Neural progenitor cell (in vitro differentiated cells): ENCODE results near the gene RPL39L. TPM values are rescaled to one million over a fixed set of nuclear protein-coding genes. Genes with fewer than 3 reads are reported as not detected.

Experiments
- DNase-seq: peaks from one replicate; pipeline ENCODE4 v3.0.0-alpha.2; 2016; ENCODE audit warnings: low spot score
- H2AFZ ChIP-seq: fragments of 200-600 bp; sonication (generic); replicated peaks from 2 replicates; pipeline ENCODE4 v1.6.1; 2016; ENCODE audit warnings: antibody characterized with exemption
- H3F3A ChIP-seq: fragments of 200-600 bp; sonication (generic); 2 replicates; pipeline ENCODE4 v1.6.1; 2016; ENCODE audit warnings: antibody characterized with exemption, low read depth
- H3K27ac ChIP-seq: fragments of 200-600 bp; sonication (generic); 2 replicates; pipeline ENCODE4 v1.5.1; 2016; ENCODE audit warnings: mild to moderate bottlenecking
- H3K27me3 ChIP-seq: fragments of 200-600 bp; sonication (generic); 2 replicates; pipeline ENCODE4 v1.6.1; 2016; ENCODE audit warnings: mild to moderate bottlenecking, moderate library complexity
- H3K36me3 ChIP-seq: fragments of 200-600 bp; sonication (generic); 2 replicates; pipeline ENCODE4 v1.5.1; 2016
- H3K4me1 ChIP-seq: fragments of 200-600 bp; sonication (generic); 2 replicates; pipeline ENCODE4 v1.6.1; 2016; ENCODE audit warnings: mixed run types
- H3K4me2 ChIP-seq: fragments of 200-600 bp; sonication (generic); 2 replicates; pipeline ENCODE4 v1.6.1; 2016
- H3K4me3 ChIP-seq: fragments of 200-600 bp; sonication (generic); 2 replicates; pipeline ENCODE4 v1.5.1; 2016
- H3K79me2 ChIP-seq: fragments of 200-600 bp; sonication (generic); 2 replicates; pipeline ENCODE4 v1.6.1; 2016; ENCODE audit warnings: low read depth
- H3K9ac ChIP-seq: fragments of 200-600 bp; sonication (generic); 2 replicates; pipeline ENCODE4 v1.6.1; 2016
- H3K9me3 ChIP-seq: fragments of 200-600 bp; sonication (generic); 2 replicates; pipeline ENCODE4 v1.5.1; 2016; ENCODE audit warnings: low read depth
- H4K20me1 ChIP-seq: fragments of 200-600 bp; sonication (generic); 2 replicates; pipeline ENCODE4 v1.6.1; 2016; ENCODE audit warnings: low read depth
- H3K27ac Mint-ChIP-seq: 3 replicates; pipeline ENCODE4 v1.8.0; 2021; ENCODE audit warnings: mixed read lengths
- H3K27me3 Mint-ChIP-seq: 2 replicates; pipeline ENCODE4 v1.8.0; 2022; ENCODE audit warnings: low read depth, mild to moderate bottlenecking, inconsistent platforms, moderate library complexity, mixed read lengths; ENCODE audit not compliant: insufficient read depth
- H3K36me3 Mint-ChIP-seq: 3 replicates; pipeline ENCODE4 v1.8.0; 2021; ENCODE audit warnings: mixed read lengths
- H3K4me1 Mint-ChIP-seq: 3 replicates; pipeline ENCODE4 v1.8.0; 2021; ENCODE audit warnings: mixed read lengths
- H3K4me3 Mint-ChIP-seq: 3 replicates; pipeline ENCODE4 v1.8.0; 2021; ENCODE audit warnings: mild to moderate bottlenecking, moderate library complexity, mixed read lengths
- H3K9me3 Mint-ChIP-seq: 3 replicates; pipeline ENCODE4 v1.8.0; 2020; ENCODE audit warnings: mixed read lengths
- EZH2 ChIP-seq: fragments of 200-600 bp; sonication (generic); IDR thresholded peaks from 2 replicates; pipeline ENCODE4 v1.6.1; 2017; ENCODE audit warnings: antibody characterized with exemption, mild to moderate bottlenecking, moderate library complexity
- EZH2phosphoT487 ChIP-seq: fragments of 200-600 bp; sonication (generic); IDR thresholded peaks from 2 replicates; pipeline ENCODE4 v1.6.1; 2017; ENCODE audit warnings: antibody characterized with exemption
- total RNA-seq: library from RNA; depleted of rRNA; stranded (reverse); fragments of >200 nt; gene quantifications from 2 replicates; pipeline ENCODE4 v1.2.3, GENCODE V29; 2015; ENCODE audit warnings: low replicate concordance
- TF ChIP-seq, protein P1 (sequence below): fragments of 200-600 bp; sonication (generic); IDR thresholded peaks from 2 replicates; pipeline ENCODE4 v1.5.1; 2017; ENCODE audit warnings: antibody characterized with exemption, mild to moderate bottlenecking

Gene RPL39L
- total RNA-seq, 1 donor from 2014 or later: 49.1 TPM

GRCh38 chr3:187104933-187105332, 34.4 kb downstream of the RPL39L start:
- Histone ChIP-seq H3K27ac (no peak overlapping the region), H3K4me1 (no peaks in the 10 kb centered on the region), H2AFZ (no peak overlapping the region), H4K20me1 (no peaks in the 10 kb centered on the region), H3K9me3 (no peaks in the 10 kb centered on the region), H3F3A (no peaks in the 10 kb centered on the region), H3K4me2 (no peak overlapping the region), H3K9ac (no peak overlapping the region), H3K36me3 (no peaks in the 10 kb centered on the region), H3K27me3 (no peaks in the 10 kb centered on the region), H3K79me2 (no peaks in the 10 kb centered on the region), H3K4me3 (no peak overlapping the region)
- Mint-ChIP-seq H3K36me3 (no peaks in the 10 kb centered on the region), H3K27me3 (no peaks in the 10 kb centered on the region), H3K4me3 (no peak overlapping the region), H3K27ac (no peak overlapping the region), H3K9me3 (no peaks in the 10 kb centered on the region), H3K4me1 (no peaks in the 10 kb centered on the region)
- DNase-seq: no peak
- no peak for TF ChIP-seq EZH2
- TF ChIP-seq EZH2phosphoT487: no peak

DNA sequence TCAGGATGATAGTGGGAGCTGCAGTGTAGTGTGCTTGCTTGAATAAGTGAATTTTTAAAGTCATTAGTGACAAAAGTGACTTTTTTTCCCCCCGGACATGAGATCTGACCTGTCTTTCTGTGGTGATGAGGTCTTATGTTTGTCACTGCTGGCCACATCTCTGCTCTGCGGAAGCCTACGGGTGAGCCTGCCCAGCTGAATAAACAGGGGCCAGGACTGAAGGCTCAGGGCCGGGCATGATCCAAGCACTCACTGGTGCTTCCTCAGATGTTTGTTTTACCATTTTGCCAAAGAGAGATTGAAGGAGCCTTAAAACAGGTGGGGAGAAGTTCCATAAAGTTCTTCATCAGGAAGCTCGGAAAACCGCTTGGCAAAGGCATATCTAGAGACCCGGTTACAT, 35.0 kb downstream of the RPL39L start:
- peaks cover 5% of the 10 kb centered on the region for H3K9me3 Mint-ChIP-seq
- no peaks in the 10 kb centered on the region for H3K27me3 Mint-ChIP-seq
- Histone ChIP-seq H3K27me3 (no peaks in the 10 kb centered on the region), H3F3A (no peaks in the 10 kb centered on the region), H2AFZ (no peak overlapping the region), H3K9me3 (no peaks in the 10 kb centered on the region), H3K79me2 (no peaks in the 10 kb centered on the region), H3K4me2 (no peak overlapping the region), H3K27ac (no peak overlapping the region), H3K4me1 (no peaks in the 10 kb centered on the region), H3K4me3 (no peak overlapping the region), H3K36me3 (no peaks in the 10 kb centered on the region), H4K20me1 (no peaks in the 10 kb centered on the region), H3K9ac (no peak overlapping the region)
- H3K36me3 Mint-ChIP-seq: no peaks in the 10 kb centered on the region
- no peak for DNase-seq
- no peak overlapping the region for H3K4me3 Mint-ChIP-seq
- TF ChIP-seq, protein P1, sequence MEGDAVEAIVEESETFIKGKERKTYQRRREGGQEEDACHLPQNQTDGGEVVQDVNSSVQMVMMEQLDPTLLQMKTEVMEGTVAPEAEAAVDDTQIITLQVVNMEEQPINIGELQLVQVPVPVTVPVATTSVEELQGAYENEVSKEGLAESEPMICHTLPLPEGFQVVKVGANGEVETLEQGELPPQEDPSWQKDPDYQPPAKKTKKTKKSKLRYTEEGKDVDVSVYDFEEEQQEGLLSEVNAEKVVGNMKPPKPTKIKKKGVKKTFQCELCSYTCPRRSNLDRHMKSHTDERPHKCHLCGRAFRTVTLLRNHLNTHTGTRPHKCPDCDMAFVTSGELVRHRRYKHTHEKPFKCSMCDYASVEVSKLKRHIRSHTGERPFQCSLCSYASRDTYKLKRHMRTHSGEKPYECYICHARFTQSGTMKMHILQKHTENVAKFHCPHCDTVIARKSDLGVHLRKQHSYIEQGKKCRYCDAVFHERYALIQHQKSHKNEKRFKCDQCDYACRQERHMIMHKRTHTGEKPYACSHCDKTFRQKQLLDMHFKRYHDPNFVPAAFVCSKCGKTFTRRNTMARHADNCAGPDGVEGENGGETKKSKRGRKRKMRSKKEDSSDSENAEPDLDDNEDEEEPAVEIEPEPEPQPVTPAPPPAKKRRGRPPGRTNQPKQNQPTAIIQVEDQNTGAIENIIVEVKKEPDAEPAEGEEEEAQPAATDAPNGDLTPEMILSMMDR: no peak
- TF ChIP-seq EZH2phosphoT487 (no peak), EZH2 (no peak)
- no peaks in the 10 kb centered on the region for H3K4me1 Mint-ChIP-seq
- H3K27ac Mint-ChIP-seq: no peak overlapping the region

GRCh38 chr3:187103251-187103650, 36.0 kb downstream of the RPL39L start:
- Histone ChIP-seq H2AFZ (no peak overlapping the region), H3K27me3 (no peaks in the 10 kb centered on the region), H3K9me3 (no peaks in the 10 kb centered on the region), H3K79me2 (no peaks in the 10 kb centered on the region), H3K4me2 (no peak overlapping the region), H3K36me3 (no peaks in the 10 kb centered on the region), H3K4me3 (no peak overlapping the region), H3K27ac (no peak overlapping the region), H3K9ac (no peak overlapping the region), H3K4me1 (no peaks in the 10 kb centered on the region), H3F3A (no peaks in the 10 kb centered on the region), H4K20me1 (no peaks in the 10 kb centered on the region)
- DNase-seq: no peak
- H3K9me3 Mint-ChIP-seq: peaks cover 9% of the 10 kb centered on the region
- no peak overlapping the region for H3K27ac Mint-ChIP-seq
- H3K27me3 Mint-ChIP-seq: no peaks in the 10 kb centered on the region
- no peaks in the 10 kb centered on the region for H3K36me3 Mint-ChIP-seq
- no peak overlapping the region for H3K4me3 Mint-ChIP-seq
- TF ChIP-seq EZH2phosphoT487: no peak
- no peak for TF ChIP-seq EZH2
- TF ChIP-seq, protein P1: no peak
- no peaks in the 10 kb centered on the region for H3K4me1 Mint-ChIP-seq

- Histone ChIP-seq H3K9me3 (no peaks in the 10 kb centered on the region), H4K20me1 (no peaks in the 10 kb centered on the region), H3K27me3 (no peaks in the 10 kb centered on the region), H2AFZ (no peak overlapping the region), H3F3A (no peaks in the 10 kb centered on the region), H3K79me2 (no peaks in the 10 kb centered on the region), H3K4me2 (no peak overlapping the region), H3K9ac (no peak overlapping the region), H3K27ac (no peak overlapping the region), H3K36me3 (no peaks in the 10 kb centered on the region), H3K4me3 (no peak overlapping the region), H3K4me1 (no peaks in the 10 kb centered on the region)
- no peak for DNase-seq
- Mint-ChIP-seq H3K27me3 (no peaks in the 10 kb centered on the region), H3K36me3 (no peaks in the 10 kb centered on the region), H3K4me3 (no peak overlapping the region), H3K27ac (no peak overlapping the region), H3K4me1 (no peaks in the 10 kb centered on the region), H3K9me3 (peaks cover 13% of the 10 kb centered on the region)
- TF ChIP-seq, protein P1: no peak
- TF ChIP-seq EZH2 (no peak), EZH2phosphoT487 (no peak)
Observed at GRCh38 chr3:187102073-187102634, 37.1 kb downstream of the RPL39L start.
